Measurements from ENCODE around the gene ZNF556. TPM values are rescaled to one million over a fixed set of nuclear protein-coding genes. Genes with fewer than 3 reads are reported as not detected.

ZNF556 gene
- total RNA-seq, 2 experiments from 2014 or later = not detected

DNA sequence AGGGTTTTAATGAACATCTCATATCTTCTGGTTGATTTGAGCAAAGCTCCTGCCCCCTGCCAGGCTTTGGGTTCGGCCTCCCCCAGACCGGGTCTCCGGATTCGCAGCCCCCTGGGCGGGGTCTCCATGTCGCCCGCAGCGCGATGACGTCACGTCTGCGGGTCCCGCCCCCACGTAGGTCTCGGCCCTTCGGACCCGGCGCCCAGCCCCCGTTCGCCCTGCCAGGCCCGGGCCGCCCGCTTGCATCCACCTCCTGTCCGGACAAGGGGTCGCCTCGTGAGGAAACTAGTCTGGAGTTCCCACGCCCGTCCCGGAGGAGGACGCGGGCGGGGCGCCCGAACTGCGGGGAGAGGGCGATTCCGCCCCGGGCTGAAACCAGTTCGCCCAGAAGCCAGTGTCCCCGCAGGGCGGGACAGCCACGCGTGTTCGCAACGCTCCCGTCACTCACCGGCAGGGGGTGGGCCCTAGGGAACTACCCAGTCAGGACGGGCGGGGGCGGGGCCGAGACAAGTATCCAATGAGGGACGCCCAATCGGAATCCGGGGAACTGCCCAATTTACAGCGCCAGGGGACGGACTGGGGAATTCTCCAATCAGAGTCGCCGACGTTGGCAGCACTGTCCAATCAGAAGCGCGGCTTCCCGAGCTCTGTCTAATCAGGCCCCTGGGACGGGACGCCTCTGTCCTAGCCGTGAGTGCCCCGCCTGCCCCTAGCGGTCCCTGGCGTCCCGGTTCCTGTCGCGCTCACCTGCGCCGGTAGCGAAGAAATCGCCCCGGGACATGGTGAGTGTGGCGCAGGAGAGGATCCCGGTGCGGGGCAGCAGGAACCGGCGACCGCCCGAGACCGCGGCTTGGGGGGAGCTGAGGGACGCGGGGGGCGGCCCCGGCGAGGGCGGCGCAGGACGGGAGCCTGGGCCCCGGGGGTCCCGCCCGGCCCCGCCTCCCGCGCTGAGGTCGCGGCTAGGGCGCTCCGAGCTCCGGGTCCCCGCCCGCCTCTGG, 26.0 kb upstream of the ZNF556 start, which contains the start of gene ZNF555:
TSS of gene ZNF555 (plus strand) at position 682 of the 998 bp plus-strand sequence. CDS start at position 780, 98 bp downstream.
- peak; percentile 100 for ATAC-seq
- H3K27ac Mint-ChIP-seq = peak within 1 kb of the TSS; percentile 55
- DNase-seq = peak; percentile 99
- ChIA-PET CTCF (interaction anchor here (0.6 to 1.6 kb wide), 10 partner anchors 10 to 1339 kb away, joined by 3 to 9 read pairs (median 4); partner anchors contain the start of genes ZNF554 and ZNF556), POLR2A (interaction anchor here (0.6 to 1.6 kb wide), 3 partner anchors 16 to 1237 kb away, joined by 3 to 7 read pairs (median 3); no protein-coding TSS in a partner anchor)
- peaks cover 10% of the 10 kb centered on the region for H3K9me3 Mint-ChIP-seq (ENCODE audit: low read depth)
- peaks cover 19% of the 10 kb centered on the region for H3K36me3 Mint-ChIP-seq (ENCODE audit: low read depth)
- H3K4me1 Mint-ChIP-seq = peaks cover 11% of the 10 kb centered on the region
- H3K4me3 Mint-ChIP-seq = peak within 1 kb of the TSS; percentile 77
- intact Hi-C loops (cut with DNase I, micrococcal nuclease) = loop anchor here (1.0 to 2.0 kb wide), 10 partner anchors 22 to 605 kb away; partner anchors contain the start of genes ZNF57 (in 2 of the 2), GNG7 (in 1 of the 2), LMNB2 (in 1 of the 2) and PLEKHJ1 (in 1 of the 2)
- H3K27me3 Mint-ChIP-seq = no peaks in the 10 kb centered on the region

DNA sequence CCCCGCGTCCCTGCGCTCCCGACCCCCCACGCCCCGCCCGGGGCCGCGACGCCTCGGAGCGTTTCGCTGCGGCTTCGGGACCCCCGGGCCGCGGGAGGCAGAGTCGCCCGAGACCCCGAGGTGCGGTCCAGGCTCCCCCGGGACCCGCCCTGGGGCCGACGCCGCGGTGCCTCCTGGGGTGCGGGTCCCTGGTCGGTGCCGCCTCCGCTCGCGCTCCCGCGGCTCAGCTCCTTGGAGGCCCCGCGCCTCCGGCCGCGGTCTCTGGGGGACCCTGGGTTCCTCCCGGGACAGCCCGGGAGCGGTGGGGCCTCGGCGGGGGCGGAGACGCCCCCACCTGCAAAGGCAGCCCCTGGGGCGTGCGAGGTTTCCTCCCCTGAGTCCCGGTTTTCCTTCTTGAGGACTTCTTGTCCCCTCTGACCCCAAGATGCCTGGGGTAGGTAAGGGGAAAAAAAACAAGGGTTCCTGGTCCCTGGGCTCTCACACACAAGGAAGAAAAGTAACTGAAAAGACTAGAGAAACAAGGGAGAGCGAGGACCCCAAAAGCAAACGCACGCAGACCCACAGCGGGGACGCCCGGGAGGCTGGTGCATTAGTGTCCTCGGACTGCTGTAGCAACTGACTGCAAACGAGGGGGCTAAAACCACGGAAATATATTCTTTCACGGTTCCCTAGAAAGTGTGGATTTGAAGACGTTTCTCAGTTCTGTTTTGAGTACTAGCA, 25.1 kb upstream of the ZNF556 start:
- CTCF ChIA-PET = interaction anchor here (1.0 to 1.6 kb wide), 7 partner anchors 9 to 108 kb away, joined by 3 to 9 read pairs (median 4); partner anchors contain the start of genes ZNF554 and ZNF556
- H3K9me3 Mint-ChIP-seq (ENCODE audit: low read depth) = peaks cover 2% of the 10 kb centered on the region
- H3K36me3 Mint-ChIP-seq (ENCODE audit: low read depth) = peaks cover 16% of the 10 kb centered on the region
- no peaks in the 10 kb centered on the region for H3K27me3 Mint-ChIP-seq
- ATAC-seq = no peak
- intact Hi-C loops (cut with DNase I, micrococcal nuclease) = loop anchor here (1.0 to 2.0 kb wide), 10 partner anchors 23 to 606 kb away; partner anchors contain the start of genes ZNF57 (in 2 of the 2), GNG7 (in 1 of the 2), LMNB2 (in 1 of the 2) and PLEKHJ1 (in 1 of the 2)
- peaks cover 11% of the 10 kb centered on the region for H3K4me1 Mint-ChIP-seq
- DNase-seq = peak; percentile 32
- POLR2A ChIA-PET = interaction anchor here (1.6 kb wide), 1 partner anchor 109 kb away, joined by 7 read pairs; no protein-coding TSS in a partner anchor
- H3K4me3 Mint-ChIP-seq = peak overlapping the region; percentile 68
- no peak overlapping the region for H3K27ac Mint-ChIP-seq

- ATAC-seq (no peak), DNase-seq (no peak)
- Mint-ChIP-seq H3K9me3 (ENCODE audit: low read depth) (peaks cover 1% of the 10 kb centered on the region), H3K4me3 (no peak overlapping the region), H3K27me3 (no peaks in the 10 kb centered on the region), H3K36me3 (ENCODE audit: low read depth) (peaks cover 24% of the 10 kb centered on the region), H3K27ac (no peak overlapping the region), H3K4me1 (peaks cover 16% of the 10 kb centered on the region)
- intact Hi-C loops (cut with DNase I, micrococcal nuclease) = no loop called here
- CTCF ChIA-PET = interaction anchor here (1.1 kb wide), 1 partner anchor 197 kb away, joined by 3 read pairs; no protein-coding TSS in a partner anchor
- POLR2A ChIA-PET = no interaction called here
Measured at GRCh38 chr19:2845107-2845506, 22.0 kb upstream of the ZNF556 start.

DNA sequence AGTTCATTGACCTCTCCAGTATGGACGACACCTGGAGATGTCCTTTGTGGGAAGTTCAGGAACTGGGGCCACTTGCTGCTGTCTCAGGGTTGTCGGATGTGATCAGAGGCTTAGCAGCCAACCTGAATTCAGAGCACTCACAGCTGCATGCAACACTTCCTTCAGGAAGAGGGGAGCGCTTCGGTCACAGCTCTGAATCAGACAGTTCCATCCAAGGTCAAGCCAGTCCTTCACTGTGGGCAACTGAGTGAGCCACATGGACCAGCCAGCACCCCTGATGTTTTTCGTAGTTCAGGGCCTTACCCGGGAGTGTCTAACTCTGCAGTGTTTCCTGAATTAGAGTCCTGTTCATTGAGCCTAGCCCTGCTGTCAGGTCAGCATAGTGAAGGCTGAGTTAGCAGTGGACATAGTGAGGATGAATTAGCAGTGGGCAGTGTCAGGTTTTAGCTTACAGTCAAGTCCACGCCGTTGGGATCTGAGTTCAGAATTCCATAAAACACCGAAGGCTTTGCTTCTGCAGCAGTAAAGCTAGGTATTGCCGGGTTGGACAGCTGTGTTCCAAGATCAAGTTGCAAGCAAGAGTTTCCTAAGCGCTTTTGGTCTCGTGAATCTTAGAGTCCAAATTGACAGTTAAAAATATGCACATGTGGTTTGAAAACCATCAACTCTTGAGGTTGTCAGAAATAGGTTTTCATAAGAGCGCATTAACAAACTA, 20.8 kb upstream of the ZNF556 start:
- CTCF ChIA-PET = interaction anchor here (0.8 kb wide), 1 partner anchor 13 kb away, joined by 3 read pairs; no protein-coding TSS in a partner anchor
- Mint-ChIP-seq H3K27me3 (no peaks in the 10 kb centered on the region), H3K4me3 (no peak overlapping the region), H3K36me3 (ENCODE audit: low read depth) (peaks cover 35% of the 10 kb centered on the region), H3K9me3 (ENCODE audit: low read depth) (peaks cover 10% of the 10 kb centered on the region), H3K4me1 (peaks cover 22% of the 10 kb centered on the region), H3K27ac (no peak overlapping the region)
- intact Hi-C loops (cut with DNase I, micrococcal nuclease) = no loop called here
- POLR2A ChIA-PET = interaction anchor here (0.6 kb wide), 1 partner anchor 1005 kb away, joined by 5 read pairs; no protein-coding TSS in a partner anchor
- DNase-seq (no peak), ATAC-seq (no peak)

- intact Hi-C loops (cut with DNase I, micrococcal nuclease) = no loop called here
- H3K27ac Mint-ChIP-seq = no peak overlapping the region
- ATAC-seq (no peak), DNase-seq (no peak)
- no peak overlapping the region for H3K4me3 Mint-ChIP-seq
- ChIA-PET CTCF (no interaction called here), POLR2A (no interaction called here)
- peaks cover 18% of the 10 kb centered on the region for H3K9me3 Mint-ChIP-seq (ENCODE audit: low read depth)
- peaks cover 47% of the 10 kb centered on the region for H3K36me3 Mint-ChIP-seq (ENCODE audit: low read depth)
- peaks cover 18% of the 10 kb centered on the region for H3K4me1 Mint-ChIP-seq
- H3K27me3 Mint-ChIP-seq = no peaks in the 10 kb centered on the region
Measured at GRCh38 chr19:2847507-2847906, 19.6 kb upstream of the ZNF556 start.

- no peak for DNase-seq
- CTCF ChIA-PET = no interaction called here
- Mint-ChIP-seq H3K4me1 (peaks cover 12% of the 10 kb centered on the region), H3K27me3 (no peaks in the 10 kb centered on the region), H3K9me3 (ENCODE audit: low read depth) (peaks cover 30% of the 10 kb centered on the region), H3K36me3 (ENCODE audit: low read depth) (peaks cover 58% of the 10 kb centered on the region), H3K27ac (no peak overlapping the region), H3K4me3 (no peak overlapping the region)
- intact Hi-C loops (cut with DNase I, micrococcal nuclease) = no loop called here
- POLR2A ChIA-PET = no interaction called here
- ATAC-seq = no peak
Measured at GRCh38 chr19:2848616-2849015, 18.5 kb upstream of the ZNF556 start.

DNA sequence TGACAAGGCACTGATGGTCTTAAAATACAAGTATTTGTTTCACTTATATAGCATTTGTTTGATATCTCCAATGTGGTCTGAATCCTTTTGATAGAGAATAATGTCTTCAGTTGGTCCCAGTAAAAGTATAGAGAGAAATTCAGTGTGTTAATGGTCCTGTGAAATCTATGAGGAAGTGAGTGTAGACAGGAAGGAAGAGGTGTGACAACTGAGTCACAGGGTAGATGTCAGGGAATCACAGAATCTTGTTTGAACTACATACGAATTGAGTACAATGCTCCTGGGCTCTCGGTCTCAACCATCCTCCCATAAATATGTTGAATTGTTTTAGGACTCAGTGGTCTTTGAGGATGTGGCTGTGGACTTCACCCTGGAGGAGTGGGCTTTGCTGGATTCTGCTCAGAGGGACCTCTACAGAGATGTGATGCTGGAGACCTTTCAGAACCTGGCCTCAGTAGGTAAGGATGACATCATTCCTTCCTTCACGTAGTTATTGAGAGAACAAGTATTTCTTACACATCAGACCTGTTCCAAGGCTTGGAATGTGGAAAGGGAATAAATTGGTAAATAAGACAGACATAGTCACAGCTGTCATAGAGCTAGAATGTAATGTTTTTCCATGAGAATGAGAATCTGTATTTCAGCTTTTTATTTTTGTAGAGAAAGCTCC, 16.7 kb upstream of the ZNF556 start:
- ChIA-PET CTCF (interaction anchor here (1.7 kb wide), 1 partner anchor 9 kb away, joined by 4 read pairs; the partner anchor contains the start of gene ZNF555), POLR2A (no interaction called here)
- H3K27ac Mint-ChIP-seq = peak overlapping the region; percentile 58
- no peaks in the 10 kb centered on the region for H3K27me3 Mint-ChIP-seq
- DNase-seq (no peak), ATAC-seq (peak; percentile 72)
- intact Hi-C loops (cut with DNase I, micrococcal nuclease) = no loop called here
- peaks cover 42% of the 10 kb centered on the region for H3K9me3 Mint-ChIP-seq (ENCODE audit: low read depth)
- no peak overlapping the region for H3K4me3 Mint-ChIP-seq
- peaks cover 14% of the 10 kb centered on the region for H3K4me1 Mint-ChIP-seq
- H3K36me3 Mint-ChIP-seq (ENCODE audit: low read depth) = peaks cover 69% of the 10 kb centered on the region

- Mint-ChIP-seq H3K4me1 (peaks cover 29% of the 10 kb centered on the region), H3K4me3 (no peak overlapping the region), H3K27me3 (no peaks in the 10 kb centered on the region), H3K9me3 (ENCODE audit: low read depth) (peaks cover 48% of the 10 kb centered on the region), H3K27ac (no peak overlapping the region), H3K36me3 (ENCODE audit: low read depth) (peaks cover 65% of the 10 kb centered on the region)
- ATAC-seq = no peak
- DNase-seq = no peak
- intact Hi-C loops (cut with DNase I, micrococcal nuclease) = loop anchor here in 1 of 2 experiments (2.0 kb wide), 1 partner anchor 20 kb away; no protein-coding TSS in a partner anchor
- ChIA-PET CTCF (no interaction called here), POLR2A (no interaction called here)
Measured at GRCh38 chr19:2852598-2852997, 14.5 kb upstream of the ZNF556 start.

DNA sequence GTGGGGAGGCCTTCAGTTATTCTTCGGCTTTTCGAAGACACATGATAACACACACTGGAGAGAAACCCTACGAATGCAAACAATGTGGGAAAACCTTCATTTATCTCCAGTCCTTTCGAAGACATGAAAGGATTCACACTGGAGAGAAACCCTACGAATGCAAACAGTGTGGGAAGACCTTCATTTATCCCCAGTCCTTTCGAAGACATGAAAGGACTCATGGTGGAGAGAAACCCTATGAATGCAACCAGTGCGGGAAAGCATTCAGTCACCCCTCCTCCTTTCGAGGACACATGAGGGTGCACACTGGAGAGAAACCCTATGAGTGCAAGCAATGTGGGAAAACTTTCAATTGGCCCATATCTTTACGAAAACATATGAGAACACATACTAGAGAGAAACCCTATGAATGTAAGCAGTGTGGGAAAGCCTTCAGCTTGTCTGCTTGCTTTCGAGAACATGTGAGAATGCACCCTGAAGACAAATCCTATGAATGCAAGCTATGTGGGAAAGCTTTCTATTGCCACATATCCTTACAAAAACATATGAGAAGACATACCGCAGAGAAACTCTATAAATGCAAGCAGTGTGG, 14.0 kb upstream of the ZNF556 start:
- Mint-ChIP-seq H3K4me3 (no peak overlapping the region), H3K9me3 (ENCODE audit: low read depth) (peaks cover 48% of the 10 kb centered on the region), H3K4me1 (peaks cover 29% of the 10 kb centered on the region), H3K36me3 (ENCODE audit: low read depth) (peaks cover 62% of the 10 kb centered on the region), H3K27ac (no peak overlapping the region), H3K27me3 (no peaks in the 10 kb centered on the region)
- ChIA-PET CTCF (interaction anchor here (1.1 kb wide), 1 partner anchor 15 kb away, joined by 5 read pairs; no protein-coding TSS in a partner anchor), POLR2A (interaction anchor here (0.5 kb wide), 1 partner anchor 97 kb away, joined by 5 read pairs; no protein-coding TSS in a partner anchor)
- DNase-seq (no peak), ATAC-seq (no peak)
- intact Hi-C loops (cut with DNase I, micrococcal nuclease) = loop anchor here in 1 of 2 experiments (2.0 kb wide), 1 partner anchor 20 kb away; no protein-coding TSS in a partner anchor

DNA sequence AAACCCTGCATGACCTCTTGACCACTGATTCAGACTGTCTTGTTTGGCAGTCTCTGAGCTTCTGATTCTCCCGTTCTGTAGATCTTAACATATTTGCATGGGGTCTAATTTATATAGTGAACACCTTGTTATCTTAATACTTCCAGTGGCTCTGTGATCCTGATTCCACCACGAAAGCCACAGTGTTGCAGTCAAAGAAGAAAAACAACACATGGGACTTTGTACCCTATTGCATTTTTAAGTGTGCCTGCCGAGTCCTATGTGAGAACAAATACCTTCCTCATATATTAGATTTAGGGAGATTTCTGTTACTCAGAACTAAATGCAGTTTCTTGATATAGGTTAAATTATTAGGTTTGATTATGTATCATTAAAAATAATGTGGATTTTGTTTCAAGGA, 12.3 kb upstream of the ZNF556 start:
- H3K9me3 Mint-ChIP-seq (ENCODE audit: low read depth) = peaks cover 48% of the 10 kb centered on the region
- H3K4me3 Mint-ChIP-seq = no peak overlapping the region
- ATAC-seq (no peak), DNase-seq (no peak)
- no peak overlapping the region for H3K27ac Mint-ChIP-seq
- peaks cover 32% of the 10 kb centered on the region for H3K4me1 Mint-ChIP-seq
- intact Hi-C loops (cut with DNase I, micrococcal nuclease) = no loop called here
- peaks cover 59% of the 10 kb centered on the region for H3K36me3 Mint-ChIP-seq (ENCODE audit: low read depth)
- POLR2A ChIA-PET = no interaction called here
- no peaks in the 10 kb centered on the region for H3K27me3 Mint-ChIP-seq
- CTCF ChIA-PET = interaction anchor here (0.7 to 0.9 kb wide), 2 partner anchors 14 to 46 kb away, joined by 3 read pairs; partner anchors contain the start of genes ZNF555 and ZNF57
